Epidermal melanocyte (primary cell): ENCODE data around the gene MAP3K6.
"Not testable (repeated sequence)": the region's sequence is repeated elsewhere in the genome, so short reads cannot be mapped to it uniquely, and the experiment has no call there.

ENCODE experiments used
- DNase-seq: peaks from one replicate; pipeline ENCODE4 v3.0.0; 2011; ENCODE audit warnings: low spot score; ENCODE audit not compliant: insufficient read length

Gene MAP3K6

GRCh38 chr1:27366411-27367159 is at the start of gene MAP3K6:
Gene MAP3K6, minus strand, starts transcription at chr1:27366961. Its CDS starts 364 bp downstream, at chr1:27366597.
- DNase-seq, result peak; percentile 90

GRCh38 chr1:27414091-27414490 is 47.3 kb upstream of the MAP3K6 start:
- no peak for DNase-seq

- no peak for DNase-seq
Measured at GRCh38 chr1:27413004-27413403, 46.2 kb upstream of the MAP3K6 start.

GRCh38 chr1:27412502-27412901 is 45.7 kb upstream of the MAP3K6 start:
- no peak for DNase-seq

GRCh38 chr1:27410709-27411108 is 43.9 kb upstream of the MAP3K6 start:
- DNase-seq, result no peak

- no peak for DNase-seq
Measured at GRCh38 chr1:27409669-27410068, 42.9 kb upstream of the MAP3K6 start.

GRCh38 chr1:27408151-27408550 is 41.4 kb upstream of the MAP3K6 start:
- no peak for DNase-seq

GRCh38 chr1:27406791-27407190 is 40.0 kb upstream of the MAP3K6 start:
- DNase-seq, result not testable (repeated sequence)

GRCh38 chr1:27406362-27406680 is 39.6 kb upstream of the MAP3K6 start:
- no peak for DNase-seq

GRCh38 chr1:27405598-27406361 is 39.0 kb upstream of the MAP3K6 start:
- not testable (repeated sequence) for DNase-seq

- no peak for DNase-seq
Measured at GRCh38 chr1:27405074-27405473, 38.3 kb upstream of the MAP3K6 start.

- no peak for DNase-seq
Measured at GRCh38 chr1:27403931-27404330, 37.2 kb upstream of the MAP3K6 start.

GRCh38 chr1:27403065-27403726 is 36.4 kb upstream of the MAP3K6 start:
- DNase-seq, result no peak

- peak; percentile 64 for DNase-seq
Measured at GRCh38 chr1:27402349-27402754, 35.6 kb upstream of the MAP3K6 start.

GRCh38 chr1:27400963-27401341 is 34.2 kb upstream of the MAP3K6 start:
- DNase-seq, result no peak

GRCh38 chr1:27400082-27400962 is 33.6 kb upstream of the MAP3K6 start:
- no peak for DNase-seq

- no peak for DNase-seq
Measured at GRCh38 chr1:27399251-27400025, 32.7 kb upstream of the MAP3K6 start.

GRCh38 chr1:27398405-27399149 is 31.8 kb upstream of the MAP3K6 start:
- peak; percentile 39 for DNase-seq

GRCh38 chr1:27397749-27398148 is 31.0 kb upstream of the MAP3K6 start:
- no peak for DNase-seq

- DNase-seq, result no peak
Measured at GRCh38 chr1:27397110-27397509, 30.3 kb upstream of the MAP3K6 start.
